ENCODE results near the gene FADD.

GRCh38 chr11:70184396-70184795, 18.7 kb upstream of the FADD start:
- TF ChIP-seq GATA2 (IDR thresholded peaks at IDR 0.05; ENCODE audit: low read depth, low read length) (no peak), GATA3 (IDR thresholded peaks at IDR 0.05; ENCODE audit: low read depth, low read length) (no peak)
